ENCODE results near the gene OR11A1. TPM values are rescaled to one million over a fixed set of nuclear protein-coding genes. Genes with fewer than 3 reads are reported as not detected.

Gene OR11A1
- total RNA-seq, 1 experiment from 2014 or later, result not detected

DNA sequence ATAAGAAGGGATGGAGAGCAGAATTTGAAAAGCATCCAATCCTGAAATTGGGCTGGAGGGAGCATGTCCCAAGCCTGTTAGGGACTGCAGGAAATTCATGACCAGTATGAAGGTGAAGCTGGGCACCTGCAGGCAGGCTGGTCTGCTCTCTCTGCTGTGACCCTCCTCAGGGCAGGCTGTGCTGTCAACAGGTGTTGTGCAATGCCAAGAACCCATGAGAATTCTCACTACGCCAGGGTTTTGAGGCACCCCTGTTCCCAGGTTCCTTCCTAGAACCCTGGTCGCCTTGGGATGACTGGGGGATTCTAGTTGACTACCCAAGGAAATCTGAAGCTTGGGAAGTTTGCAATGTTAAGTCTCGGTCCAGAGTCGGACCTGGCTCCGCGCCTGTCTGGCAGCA lies 44.2 kb upstream of the OR11A1 start:
- no CpG with 5 or more reads among the region's 6 CpGs for WGBS (ENCODE audit: extremely low coverage, insufficient read length, low lambda C conversion rate)
- no peak overlapping the region for H4K5ac ChIP-seq (ENCODE audit: insufficient read length, low read depth, low read length)
- no peaks in the 10 kb centered on the region; a peak in 1 of 5 replicates for H3K9me3 Mint-ChIP-seq
- no peak overlapping the region for H3K4me2 ChIP-seq (ENCODE audit: insufficient read depth, insufficient read length, low read length)
- no peak overlapping the region for H2BK5ac ChIP-seq (ENCODE audit: insufficient read length, low read length)
- H3K27me3 ChIP-seq (ENCODE audit: insufficient read depth, low read length), result no peaks in the 10 kb centered on the region
- H4K20me1 ChIP-seq (ENCODE audit: control insufficient read depth, insufficient read depth, insufficient read length), result no peaks in the 10 kb centered on the region
- H3K27ac Mint-ChIP-seq, result no peak overlapping the region; a peak in 1 of 7 replicates
- H2BK20ac ChIP-seq (ENCODE audit: low read depth, low read length, poor library complexity, severe bottlenecking), result no peak overlapping the region
- no peak overlapping the region for H3K18ac ChIP-seq (ENCODE audit: insufficient read length, low read depth, low read length)
- DNase-seq, result no peak
- H3K4me1 Mint-ChIP-seq, result no peaks in the 10 kb centered on the region
- no peaks in the 10 kb centered on the region for H3K23me2 ChIP-seq (ENCODE audit: insufficient read length, low read depth, low read length, poor library complexity, severe bottlenecking)
- H4K91ac ChIP-seq (ENCODE audit: insufficient read length, low read depth, low read length), result no peak overlapping the region
- H3K27me3 Mint-ChIP-seq (ENCODE audit: low read depth), result peaks cover 6% of the 10 kb centered on the region
- H2BK12ac ChIP-seq (ENCODE audit: insufficient read length, low read depth, low read length), result no peak overlapping the region
- no peak overlapping the region for H2AK5ac ChIP-seq (ENCODE audit: insufficient read length, low read length)
- H3K9me3 ChIP-seq (ENCODE audit: control insufficient read depth, low read depth, low read length), result no peaks in the 10 kb centered on the region
- no peak overlapping the region for H3K14ac ChIP-seq (ENCODE audit: insufficient read depth, low read length)
- no peak overlapping the region for H3K23ac ChIP-seq (ENCODE audit: insufficient read length, low read depth, low read length)
- H2BK120ac ChIP-seq (ENCODE audit: low read depth, low read length, poor library complexity, severe bottlenecking), result no peak overlapping the region
- H3K4me1 ChIP-seq (ENCODE audit: insufficient read depth, low read length), result no peaks in the 10 kb centered on the region
- no peak overlapping the region for H4K8ac ChIP-seq (replicated peaks; ENCODE audit: insufficient read length, low read depth, low read length)
- no peak overlapping the region for H2AFZ ChIP-seq (ENCODE audit: low read length)
- no peak overlapping the region for H2BK15ac ChIP-seq (ENCODE audit: low read depth, low read length)
- H3T11ph ChIP-seq (ENCODE audit: low read length), result no peak overlapping the region
- H3K79me2 ChIP-seq (ENCODE audit: insufficient read depth, low read length), result no peaks in the 10 kb centered on the region
- no peak overlapping the region for H3K9ac ChIP-seq (ENCODE audit: extremely low read depth, insufficient read length, low read length)
- no peak overlapping the region for H3K27ac ChIP-seq (ENCODE audit: insufficient read length, low read depth, low read length)
- no peak for TF ChIP-seq CTCF (conservative IDR thresholded peaks at IDR 0.05)
- no peak overlapping the region for H3K4me3 Mint-ChIP-seq
- H3K56ac ChIP-seq (ENCODE audit: insufficient read length, low read depth, low read length), result no peak overlapping the region
- no peak overlapping the region for H3K4ac ChIP-seq (ENCODE audit: low read depth, low read length)
- no peaks in the 10 kb centered on the region for H3K36me3 Mint-ChIP-seq (ENCODE audit: insufficient read depth in 1 of 3, low read depth in 3 of 3)
- no peaks in the 10 kb centered on the region for H3K79me1 ChIP-seq (ENCODE audit: insufficient read depth, low read depth, low read length, poor library complexity, severe bottlenecking)
